Stomach (tissue), 9 donors: ENCODE measurements around the gene ESRRG. TPM values are rescaled to one million over a fixed set of nuclear protein-coding genes. Genes with fewer than 3 reads are reported as not detected.

Experiments used
- DNase-seq, 2 donors: peaks; one replicate each; pipeline versions ENCODE4 v3.0.0 to v3.0.0-alpha.2; 2013 to 2019
- H3K27ac ChIP-seq, 5 donors: fragments of 200-600 bp in 4 of 5; sonication (generic) in 4 of 5; one replicate each; pipeline ENCODE4 v1.5.1; 2013 to 2019; ENCODE audit warnings: mild to moderate bottlenecking in 1 of 5, moderate library complexity in 1 of 5
- H3K27me3 ChIP-seq, 3 donors: fragments of 200-600 bp; sonication (generic); one replicate each; pipeline ENCODE4 v1.5.1; 2017 to 2019; ENCODE audit warnings: mixed run types in 1 of 3
- H3K36me3 ChIP-seq, 4 donors: fragments of 200-600 bp; sonication (generic); 1 replicate in 3 of 4; 2 replicates in 1 of 4; pipeline ENCODE4 v1.5.1; 2016 to 2019
- H3K4me1 ChIP-seq, 4 donors: fragments of 200-600 bp; sonication (generic); one replicate each; pipeline ENCODE4 v1.5.1; 2016 to 2019
- H3K4me3 ChIP-seq, 4 donors: fragments of 200-600 bp; sonication (generic) in 3 of 4; one replicate each; pipeline ENCODE4 v1.5.1; 2016 to 2019; ENCODE audit warnings: mild to moderate bottlenecking in 1 of 4
- H3K9me3 ChIP-seq, 4 donors: fragments of 200-600 bp; sonication (generic); one replicate each; pipeline ENCODE4 v1.5.1; 2016 to 2019
- EP300 ChIP-seq: sonication (generic); formaldehyde crosslinking; IDR thresholded peaks from one replicate; pipeline ENCODE4 v1.6.1; 2017; ENCODE audit warnings: antibody characterized with exemption
- POLR2A ChIP-seq, 4 donors: fragments of 450-650 bp; IDR thresholded peaks; one replicate each; pipeline ENCODE4 v1.6.1; 2016; ENCODE audit warnings: antibody characterized with exemption in 4 of 4, control low read depth in 2 of 4, mild to moderate bottlenecking in 1 of 4, moderate library complexity in 1 of 4
- POLR2AphosphoS5 ChIP-seq, 3 donors: sonication (generic); formaldehyde crosslinking; IDR thresholded peaks; one replicate each; pipeline ENCODE4 v1.6.1; 2016; ENCODE audit warnings: antibody characterized with exemption in 3 of 3
- WGBS, 5 donors: extraction: QIAGEN DNeasy Blood & Tissue Kit in 3 of 5; methylation state at CpG; one replicate each; pipeline versions ENCODE4 v1.1.5 to v1.1.7; 2013 to 2018; 5-methylcytosine and 5-hydroxymethylcytosine counted together
- intact Hi-C: fragments of 100-400 bp; cut with DNase I; formaldehyde crosslinking; loops from one replicate; pipeline ENCODE4 v1.15.1; 2023; ENCODE audit warnings: low total_unique reads
- polyA plus RNA-seq, 3 donors: library from polyadenylated mRNA; stranded (reverse); fragments of 200-250 nt; gene quantifications; one replicate each; pipeline ENCODE4 v1.2.3, GENCODE V29; 2013
- total RNA-seq, 5 donors: library from RNA; depleted of rRNA; stranded (reverse); fragments of >200 nt; gene quantifications; one replicate each; pipeline versions ENCODE4 v1.1.0 to v1.2.3, GENCODE V29; 2014 to 2016
- TF ChIP-seq, protein P1 (sequence below), 7 experiments: fragments of 450-650 bp in 4 of 7; fragments of 200-600 bp in 3 of 7; sonication (generic) in 3 of 7; IDR thresholded peaks; one replicate each; pipeline ENCODE4 v1.5.1; 2016 to 2019; ENCODE audit warnings: antibody characterized with exemption in 7 of 7, control low read depth in 2 of 7, mild to moderate bottlenecking in 1 of 7
- donor health status: healthy with polysubstance abuse.
- donor health status: Bipolar disorder and iron deficiency.
- donor health status: healthy.

Gene ESRRG
- total and polyA plus RNA-seq, 8 donors: 0.29 to 247 (median 34.2) TPM

DNA sequence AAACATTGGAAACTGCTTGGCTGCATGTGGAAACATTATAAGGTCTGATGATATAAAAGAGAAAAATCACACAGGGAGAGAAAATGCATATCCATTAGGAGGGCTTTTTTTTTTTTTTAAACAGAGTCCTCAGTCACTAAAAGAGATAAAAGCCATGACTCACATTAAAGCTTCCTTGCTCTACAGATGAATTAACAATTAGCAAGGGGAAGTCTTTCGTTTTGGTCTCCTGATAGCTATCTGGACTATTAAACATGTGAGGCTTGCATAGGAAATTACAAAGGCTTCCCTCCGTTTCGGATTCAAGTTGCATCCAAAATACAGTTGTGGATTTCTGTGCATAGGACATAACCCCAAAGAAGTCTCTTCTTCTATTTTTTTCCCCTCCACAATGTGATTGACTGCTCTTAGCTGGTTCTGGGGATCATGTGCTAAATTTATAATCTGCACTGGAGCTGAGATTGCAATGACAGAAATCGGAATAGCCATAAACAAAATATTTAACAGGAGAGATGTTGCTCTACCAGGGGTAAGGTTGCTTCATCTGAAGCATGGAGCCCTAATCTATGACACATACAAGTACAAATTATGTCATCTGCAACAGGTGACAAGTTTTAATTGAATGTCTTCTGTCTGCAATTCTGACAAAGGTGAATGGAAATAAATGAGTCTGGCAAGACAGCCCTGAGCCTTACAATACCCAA is 146.8 kb downstream of the ESRRG start:
- Histone ChIP-seq H3K4me3 (no peak overlapping the region), H3K27me3 (no peaks in the 10 kb centered on the region), H3K4me1 (no peaks in the 10 kb centered on the region), H3K9me3 (no peaks in the 10 kb centered on the region), H3K36me3 (no peaks in the 10 kb centered on the region), H3K27ac (no peak overlapping the region)
- intact Hi-C loops: no loop called here
- DNase-seq: no peak
- TF ChIP-seq POLR2AphosphoS5 (IDR thresholded peaks at IDR 0.05) (no peak), POLR2A (IDR thresholded peaks at IDR 0.05) (no peak), EP300 (no peak)
- TF ChIP-seq, protein P1, sequence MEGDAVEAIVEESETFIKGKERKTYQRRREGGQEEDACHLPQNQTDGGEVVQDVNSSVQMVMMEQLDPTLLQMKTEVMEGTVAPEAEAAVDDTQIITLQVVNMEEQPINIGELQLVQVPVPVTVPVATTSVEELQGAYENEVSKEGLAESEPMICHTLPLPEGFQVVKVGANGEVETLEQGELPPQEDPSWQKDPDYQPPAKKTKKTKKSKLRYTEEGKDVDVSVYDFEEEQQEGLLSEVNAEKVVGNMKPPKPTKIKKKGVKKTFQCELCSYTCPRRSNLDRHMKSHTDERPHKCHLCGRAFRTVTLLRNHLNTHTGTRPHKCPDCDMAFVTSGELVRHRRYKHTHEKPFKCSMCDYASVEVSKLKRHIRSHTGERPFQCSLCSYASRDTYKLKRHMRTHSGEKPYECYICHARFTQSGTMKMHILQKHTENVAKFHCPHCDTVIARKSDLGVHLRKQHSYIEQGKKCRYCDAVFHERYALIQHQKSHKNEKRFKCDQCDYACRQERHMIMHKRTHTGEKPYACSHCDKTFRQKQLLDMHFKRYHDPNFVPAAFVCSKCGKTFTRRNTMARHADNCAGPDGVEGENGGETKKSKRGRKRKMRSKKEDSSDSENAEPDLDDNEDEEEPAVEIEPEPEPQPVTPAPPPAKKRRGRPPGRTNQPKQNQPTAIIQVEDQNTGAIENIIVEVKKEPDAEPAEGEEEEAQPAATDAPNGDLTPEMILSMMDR (IDR thresholded peaks at IDR 0.05): no peak
- 29 to 41% (median 37%) methylated on average over 4 of the region's 4 CpGs for WGBS, 5 donors

DNA sequence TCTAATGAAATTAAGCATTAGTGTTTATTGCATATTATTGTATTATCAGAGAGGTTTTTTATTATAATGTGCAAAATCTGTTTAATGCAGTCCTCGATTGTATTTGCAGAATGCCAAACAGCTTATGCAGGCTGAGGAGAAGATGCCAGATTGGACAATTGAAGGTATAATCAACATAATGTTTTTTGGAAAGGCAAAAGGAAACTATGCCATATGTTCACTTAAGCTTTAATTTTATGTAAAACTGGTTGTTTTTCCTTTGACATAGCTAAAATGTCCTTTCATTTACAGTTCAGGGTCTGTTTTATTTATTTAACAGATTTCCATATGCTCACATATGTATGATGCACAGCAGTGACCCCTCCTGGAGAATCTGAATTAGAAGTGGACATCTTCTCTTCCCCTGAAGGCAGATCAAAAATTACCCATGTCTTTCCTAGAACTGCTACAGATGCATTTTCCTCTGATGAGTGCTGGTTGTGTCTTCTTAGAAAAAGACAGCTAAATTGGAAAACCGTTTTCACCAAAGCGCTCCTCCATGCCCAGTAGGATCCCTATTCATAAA is 156.5 kb downstream of the ESRRG start:
- 45 to 81% (median 61%) methylated on average over 3 of the region's 3 CpGs for WGBS, 5 donors
- DNase-seq: peak in 1 of 2 donors; percentile 23

DNA sequence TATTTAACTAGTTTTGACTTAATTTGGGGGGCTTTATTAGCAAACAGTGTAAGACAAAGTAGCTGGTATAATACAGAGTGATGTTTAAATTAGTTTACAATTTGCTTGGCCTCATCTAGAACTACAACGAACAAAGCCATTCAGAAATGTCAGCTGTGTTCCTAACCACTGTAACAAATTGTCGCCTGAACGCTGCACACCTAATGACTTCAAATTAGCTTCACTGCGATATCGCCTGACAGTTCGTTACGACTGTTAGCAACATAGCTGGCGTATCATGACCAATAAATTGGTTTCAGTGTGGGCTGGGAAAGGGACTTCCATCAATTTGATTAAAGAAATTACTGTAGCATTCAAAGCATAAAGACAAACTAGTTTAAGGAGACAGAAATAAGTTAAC is 160.1 kb downstream of the ESRRG start:
- Histone ChIP-seq H3K27me3 (no peaks in the 10 kb centered on the region), H3K4me1 (peaks cover 0 to 12% (median 0%) of the 10 kb centered on the region in 4 donors), H3K36me3 (no peaks in the 10 kb centered on the region), H3K9me3 (no peaks in the 10 kb centered on the region), H3K4me3 (no peak overlapping the region), H3K27ac (no peak overlapping the region)
- no peak for DNase-seq
- 84 to 93% (median 91%) methylated on average over 8 of the region's 8 CpGs for WGBS, 5 donors
- no peak for TF ChIP-seq EP300
- TF ChIP-seq, protein P1 (IDR thresholded peaks at IDR 0.05): no peak
- intact Hi-C loops: no loop called here

More for the DNA sequence above, 156.5 kb downstream of the ESRRG start:
- H3K4me1 ChIP-seq: no peaks in the 10 kb centered on the region
- no peaks in the 10 kb centered on the region for H3K27me3 ChIP-seq
- intact Hi-C loops: no loop called here
- no peaks in the 10 kb centered on the region for H3K36me3 ChIP-seq
- TF ChIP-seq POLR2AphosphoS5 (IDR thresholded peaks at IDR 0.05) (no peak), POLR2A (IDR thresholded peaks at IDR 0.05) (no peak)
- TF ChIP-seq, protein P1 (IDR thresholded peaks at IDR 0.05): peak in 2 of 7 experiments; percentile 12 to 21
- H3K9me3 ChIP-seq: no peaks in the 10 kb centered on the region
- H3K4me3 ChIP-seq: no peak overlapping the region
- H3K27ac ChIP-seq: no peak overlapping the region

DNA sequence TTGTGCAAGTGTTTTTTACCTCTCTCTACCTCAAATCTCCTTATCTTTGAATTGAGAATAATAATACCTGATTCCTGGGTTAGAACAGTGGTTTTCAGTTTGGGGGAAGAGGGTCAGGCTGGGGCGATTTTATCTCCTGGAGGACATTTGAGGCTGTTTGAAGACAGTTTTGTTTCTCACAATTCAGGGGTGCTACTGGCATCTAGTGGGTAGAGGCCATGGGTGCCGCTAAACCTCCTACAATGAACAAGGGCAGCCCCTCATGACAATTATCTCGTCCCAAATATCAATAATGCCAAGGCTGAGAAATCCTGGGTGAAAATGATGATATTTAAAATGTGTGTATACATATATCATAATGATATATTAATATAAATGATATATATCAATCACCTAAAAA is 160.8 kb downstream of the ESRRG start:
- no peaks in the 10 kb centered on the region for H3K27me3 ChIP-seq
- WGBS, 5 donors: 64 to 78% (median 73%) methylated on average over 3 of the region's 3 CpGs
- TF ChIP-seq POLR2AphosphoS5 (IDR thresholded peaks at IDR 0.05): no peak
- no peak for TF ChIP-seq EP300
- TF ChIP-seq, protein P1 (IDR thresholded peaks at IDR 0.05): no peak
- no peak for TF ChIP-seq POLR2A (IDR thresholded peaks at IDR 0.05)
- no peak overlapping the region for H3K27ac ChIP-seq
- intact Hi-C loops: no loop called here
- peaks cover 0 to 12% (median 0%) of the 10 kb centered on the region in 4 donors for H3K4me1 ChIP-seq
- no peaks in the 10 kb centered on the region for H3K36me3 ChIP-seq
- H3K9me3 ChIP-seq: no peaks in the 10 kb centered on the region
- H3K4me3 ChIP-seq: no peak overlapping the region
- DNase-seq: no peak
